HepG2 (cell line): ENCODE measurements around the gene MRPL43. TPM values are rescaled to one million over a fixed set of nuclear protein-coding genes. Genes with fewer than 3 reads are reported as not detected.

Experiments used
- ATAC-seq: fragments of 200-7000 bp; cut with Tn5 transposase; 3 replicates; pipeline ENCODE4 v1.9.1; 2020; ENCODE audit warnings: mild to moderate bottlenecking, moderate library complexity
- BruUV-seq: library from RNA; stranded (reverse); fragments of 400-500 nt; replicated peaks from 2 replicates; lab custom pipeline; 2021; lab: Mats Ljungman, UMichigan
- CTCF ChIA-PET: fragments of 300-600 bp; formaldehyde crosslinking; extraction: SDS; loops from one replicate; lab custom pipeline; 2021; ENCODE audit warnings: low total read pairs, inconsistent platforms, low intra/inter-chr PET ratio; lab: Yijun Ruan, JAX
- POLR2A ChIA-PET: fragments of 350-600 bp; sonication (Branson Sonifier 250); formaldehyde crosslinking; loops from one replicate; lab custom pipeline; 2020; ENCODE audit warnings: antibody characterized with exemption, inconsistent platforms; lab: Yijun Ruan, JAX
- DNase-seq: peaks from one replicate; pipeline ENCODE4 v3.0.0-alpha.2; 2015; ENCODE audit warnings: low spot score
- FAIRE-seq: peaks from 3 replicates; lab custom pipeline; 2011; peaks lifted over from hg19 to GRCh38; lab: Jason Lieb, UNC
- H2AFZ ChIP-seq: one replicate; pipeline ENCODE4 v1.6.1; 2011; ENCODE audit warnings: low read length, inconsistent platforms
- H3K27ac ChIP-seq: fragments of 300-600 bp; 3 replicates; pipeline ENCODE4 v1.8.0; 2011; ENCODE audit warnings: mixed run types, mild to moderate bottlenecking, mixed read lengths, low read length, inconsistent platforms; ENCODE audit not compliant: insufficient read depth; ENCODE audit errors: extremely low read length
- H3K27me3 ChIP-seq, 2 experiments: fragments of 200-600 bp in 1 of 2; 2 replicates in 1 of 2; 3 replicates in 1 of 2; pipeline versions ENCODE4 v1.6.0 to v1.8.0; 2011; ENCODE audit warnings: low read length in 2 of 2, mild to moderate bottlenecking in 2 of 2, moderate library complexity in 2 of 2, inconsistent platforms in 1 of 2; ENCODE audit not compliant: insufficient read depth in 2 of 2, control insufficient read depth in 1 of 2
- H3K36me3 ChIP-seq, 2 experiments: fragments of 200-600 bp in 1 of 2; replicated peaks in 1 of 2; 2 replicates in 1 of 2; 3 replicates in 1 of 2; pipeline versions ENCODE4 v1.5.1 to v1.8.0; 2011; ENCODE audit warnings: low read length in 2 of 2, inconsistent platforms in 1 of 2; ENCODE audit not compliant: insufficient read depth in 2 of 2, control insufficient read depth in 1 of 2
- H3K4me1 ChIP-seq: 2 replicates; pipeline ENCODE4 v1.5.1; 2012; ENCODE audit warnings: low read length, inconsistent platforms; ENCODE audit not compliant: insufficient read depth
- H3K4me2 ChIP-seq: 2 replicates; pipeline ENCODE4 v1.6.0; 2011; ENCODE audit warnings: low read depth, low read length, inconsistent platforms
- H3K4me3 ChIP-seq, 3 experiments: fragments of 200-600 bp in 1 of 3; sonication (generic), shearing (Covaris generic) in 1 of 3; replicated peaks in 1 of 3; 2 replicates each; pipeline ENCODE4 v1.5.1; 2011 to 2016; ENCODE audit warnings: low read length in 3 of 3, inconsistent platforms in 2 of 3, low read depth in 2 of 3, mild to moderate bottlenecking in 2 of 3, control low read depth in 1 of 3, mixed read lengths in 1 of 3; ENCODE audit not compliant: insufficient read depth in 1 of 3
- H3K79me2 ChIP-seq: one replicate; pipeline ENCODE4 v1.6.1; 2011; ENCODE audit warnings: low read length, inconsistent platforms; ENCODE audit not compliant: insufficient read depth
- H3K9ac ChIP-seq: 2 replicates; pipeline ENCODE4 v1.6.0; 2011; ENCODE audit warnings: mild to moderate bottlenecking, low read depth, low read length, inconsistent platforms; ENCODE audit not compliant: insufficient read depth
- H3K9me3 ChIP-seq: 2 replicates; pipeline ENCODE4 v1.5.1; 2012; ENCODE audit warnings: mild to moderate bottlenecking, low read length
- H4K20me1 ChIP-seq: 2 replicates; pipeline ENCODE4 v1.6.0; 2011; ENCODE audit warnings: inconsistent platforms, mild to moderate bottlenecking, low read length, moderate library complexity; ENCODE audit not compliant: insufficient read depth
- CSRNP1 ChIP-seq: sonication (generic); formaldehyde crosslinking; IDR thresholded peaks from 2 replicates; pipeline ENCODE4 v1.8.1; 2023; ENCODE audit warnings: mild to moderate bottlenecking, missing genetic modification reagents
- CTCF ChIP-seq: sonication (generic); formaldehyde crosslinking; IDR thresholded peaks from 2 replicates; pipeline ENCODE4 v1.5.0; 2020; ENCODE audit warnings: mild to moderate bottlenecking, missing genetic modification reagents, moderate library complexity
- FOXO4 ChIP-seq: sonication (generic); formaldehyde crosslinking; conservative IDR thresholded peaks from 2 replicates; pipeline ENCODE4 v1.8.1; 2023; ENCODE audit warnings: missing genetic modification reagents
- HNRNPH1 ChIP-seq: fragments of 200-400 bp; formaldehyde crosslinking; optimal IDR thresholded peaks from 2 replicates; pipeline ENCODE3; 2017; ENCODE audit warnings: mild to moderate bottlenecking, low read depth, low read length
- KDM2A ChIP-seq: sonication (generic); formaldehyde crosslinking; IDR thresholded peaks from 2 replicates; pipeline ENCODE4 v1.4.0; 2020; ENCODE audit warnings: low read depth, missing genetic modification reagents, borderline replicate concordance
- RAD21 ChIP-seq: fragments of 450-650 bp; formaldehyde crosslinking; IDR thresholded peaks from 2 replicates; pipeline ENCODE4 v1.5.0; 2020; ENCODE audit warnings: mild to moderate bottlenecking
- RBFOX2 ChIP-seq: fragments of 200-400 bp; formaldehyde crosslinking; IDR thresholded peaks from 2 replicates; pipeline ENCODE4 v1.6.1; 2017; ENCODE audit warnings: low read depth, mild to moderate bottlenecking, low read length
- SOX6 ChIP-seq, 2 experiments: fragments of 450-650 bp in 1 of 2; sonication (generic) in 1 of 2; formaldehyde crosslinking in 1 of 2; IDR thresholded peaks; 2 replicates each; pipeline versions ENCODE4 v1.4.0 to v1.6.1; 2017 to 2020; ENCODE audit warnings: antibody characterized with exemption in 1 of 2, mild to moderate bottlenecking in 1 of 2, missing genetic modification reagents in 1 of 2
- STAG1 ChIP-seq: sonication (generic); formaldehyde crosslinking; IDR thresholded peaks from 2 replicates; pipeline ENCODE4 v1.4.0; 2020; ENCODE audit warnings: missing genetic modification reagents
- WGBS: methylation state at CpG from one replicate; pipeline ENCODE4 v1.1.6; 2017; ENCODE audit warnings: low lambda C conversion rate; 5-methylcytosine and 5-hydroxymethylcytosine counted together
- in situ Hi-C: cut with HindIII; loops from 2 replicates; pipeline ENCODE4 v1.10.0; 2017; ENCODE audit warnings: low pct_unique_long_range_greater_than_20kb; ENCODE audit not compliant: extremely low pct_ligation_motif_present
- intact Hi-C: fragments of 100-400 bp; cut with micrococcal nuclease; formaldehyde crosslinking; loops from one replicate; pipeline ENCODE4 v1.10.0; 2022; ENCODE audit not compliant: unreplicated experiment
- polyA plus RNA-seq, 8 experiments: library from polyadenylated mRNA; depleted of rRNA in 3 of 8; stranded (reverse) in 7 of 8; unstranded in 1 of 8; fragments of >200 nt; fragmentation: Illumina TruSeq in 4 of 8; extraction: Trizol in 4 of 8; gene quantifications; 2 replicates each; pipeline versions ENCODE4 v1.2.1 to v1.2.3, GENCODE V29; 2011 to 2016; ENCODE audit warnings: low read depth in 4 of 8, missing spikeins in 1 of 8, mixed read lengths in 1 of 8; ENCODE audit not compliant: insufficient read depth in 1 of 8
- total RNA-seq, 5 experiments: library from RNA; depleted of rRNA; stranded (reverse); fragments of >200 nt; fragmentation: Illumina TruSeq; extraction: Trizol; gene quantifications; 2 replicates each; pipeline ENCODE4 v1.2.3, GENCODE V29; 2016; ENCODE audit warnings: low read depth in 1 of 5

MRPL43 gene
- total and polyA plus RNA-seq, 2 of the 13 experiments (the other 11 are each of a cell fraction or from before 2014, with no cell fraction given): 71.0 to 73.7 TPM

- Histone ChIP-seq H2AFZ (no peak overlapping the region), H3K4me2 (no peak overlapping the region), H3K27ac (peak overlapping the region; percentile 20), H3K9ac (no peak overlapping the region), H3K9me3 (no peaks in the 10 kb centered on the region), H3K27me3 (no peaks in the 10 kb centered on the region; a peak in 1 of 5 replicates), H4K20me1 (no peaks in the 10 kb centered on the region), H3K79me2 (peaks cover 28% of the 10 kb centered on the region), H3K4me1 (peaks cover 31% of the 10 kb centered on the region), H3K4me3 (no peak overlapping the region), H3K36me3 (peaks cover 20 to 32% of the 10 kb centered on the region in 2 experiments)
- ChIA-PET POLR2A (interaction anchor here (1.3 to 23.0 kb wide), 2 partner anchors 24 to 25 kb away, joined by 9 to 277 read pairs; partner anchors contain the start of gene SEMA4G), CTCF (interaction anchor here (8.5 kb wide), 1 partner anchor 19 kb away, joined by 240 read pairs; no protein-coding TSS in a partner anchor)
- intact Hi-C loops: loop anchor here (1.0 kb wide), 1 partner anchor 18 kb away; no protein-coding TSS in a partner anchor
- DNase-seq (no peak), ATAC-seq (no peak), FAIRE-seq (peak; percentile 61)
- in situ Hi-C loops: no loop called here
- WGBS: 81% methylated on average over 9 of the region's 10 CpGs
- no TSS peak for BruUV-seq
- TF ChIP-seq SOX6 (IDR thresholded peaks at IDR 0.05) (no peak), SOX6 (CRISPR knock-in tag; IDR thresholded peaks at IDR 0.05) (0 out of 2 replicates have a peak, but pooled peaks have one; percentile 11), FOXO4 (0 out of 2 replicates have a peak, but pooled peaks have one; percentile 22), STAG1 (peak; percentile 74), HNRNPH1 (no peak), KDM2A (CRISPR knock-in tag) (peak; percentile 33; the same call in 1 of the 2 replicates), CTCF (peak; percentile 62), RBFOX2 (0 out of 2 replicates have a peak, but pooled peaks have one; percentile 51), CSRNP1 (CRISPR knock-in tag) (0 out of 2 replicates have a peak, but pooled peaks have one; percentile 20), RAD21 (CRISPR knock-in tag) (peak; percentile 56; the same call in 1 of the 2 replicates)
These were observed 6.8 kb upstream of the MRPL43 start for GRCh38 chr10:100993986-100994708.
